Vagina (tissue), 2 donors: Measurements from ENCODE around the gene B4GALT6. TPM values are rescaled to one million over a fixed set of nuclear protein-coding genes. Genes with fewer than 3 reads are reported as not detected.

Experiments used
- DNase-seq, 2 donors: peaks; one replicate each; pipeline ENCODE4 v3.0.0-alpha.2; 2017; ENCODE audit errors: extremely low spot score in 2 of 2
- H3K27ac ChIP-seq: fragments of 200-600 bp; sonication (generic); one replicate; pipeline ENCODE4 v1.5.1; 2019
- H3K27me3 ChIP-seq: fragments of 200-600 bp; sonication (generic); one replicate; pipeline ENCODE4 v1.5.1; 2019
- H3K36me3 ChIP-seq, 2 donors: fragments of 200-600 bp; sonication (generic); one replicate each; pipeline ENCODE4 v1.5.1; 2017 to 2019
- H3K4me1 ChIP-seq: fragments of 200-600 bp; sonication (generic); one replicate; pipeline ENCODE4 v1.5.1; 2019
- H3K4me3 ChIP-seq, 2 donors: fragments of 200-600 bp; sonication (generic); 1 replicate in 1 of 2; 2 replicates in 1 of 2; pipeline ENCODE4 v1.5.1; 2016 to 2019
- H3K9me3 ChIP-seq: fragments of 200-600 bp; sonication (generic); one replicate; pipeline ENCODE4 v1.5.1; 2019
- CTCF ChIP-seq, 3 experiments: fragments of 450-650 bp in 2 of 3; fragments of 200-600 bp in 1 of 3; sonication (generic) in 1 of 3; IDR thresholded peaks; one replicate each; pipeline ENCODE4 v1.5.1; 2017 to 2019; ENCODE audit warnings: antibody characterized with exemption in 3 of 3, mild to moderate bottlenecking in 2 of 3, moderate library complexity in 2 of 3
- POLR2A ChIP-seq, 2 donors: fragments of 450-650 bp; IDR thresholded peaks; one replicate each; pipeline ENCODE4 v1.6.1; 2017; ENCODE audit warnings: antibody characterized with exemption in 2 of 2, mild to moderate bottlenecking in 2 of 2, moderate library complexity in 2 of 2
- POLR2AphosphoS5 ChIP-seq, 2 donors: sonication (generic); formaldehyde crosslinking; IDR thresholded peaks; one replicate each; pipeline ENCODE4 v1.9.0; 2017; ENCODE audit warnings: antibody characterized with exemption in 2 of 2, mild to moderate bottlenecking in 2 of 2, low read depth in 1 of 2; ENCODE audit not compliant: insufficient read depth in 1 of 2
- intact Hi-C: fragments of 100-400 bp; cut with DNase I; formaldehyde crosslinking; loops from one replicate; pipeline ENCODE4 v1.15.1; 2023
- total RNA-seq: library from RNA; depleted of rRNA; stranded (reverse); fragments of >200 nt; gene quantifications from one replicate; pipeline ENCODE4 v1.2.3, GENCODE V29; 2016

Gene B4GALT6
- total RNA-seq, 1 donor from 2014 or later, result 2.5 TPM

- Histone ChIP-seq H3K27ac (no peak overlapping the region), H3K27me3 (no peaks in the 10 kb centered on the region), H3K4me3 (no peak overlapping the region), H3K4me1 (peaks cover 9% of the 10 kb centered on the region), H3K36me3 (no peaks in the 10 kb centered on the region), H3K9me3 (no peaks in the 10 kb centered on the region)
- intact Hi-C loops, result no loop called here
- TF ChIP-seq CTCF (IDR thresholded peaks at IDR 0.05), result no peak
- no peak for TF ChIP-seq POLR2AphosphoS5 (IDR thresholded peaks at IDR 0.05; ENCODE audit: insufficient read depth in 1 of 2, low read depth in 1 of 2)
- TF ChIP-seq POLR2A (IDR thresholded peaks at IDR 0.05), result no peak
- no peak for DNase-seq
Observed at GRCh38 chr18:31669541-31669940, 14.8 kb downstream of the B4GALT6 start.

- TF ChIP-seq POLR2A (IDR thresholded peaks at IDR 0.05), result no peak
- no peak for TF ChIP-seq CTCF (IDR thresholded peaks at IDR 0.05)
- TF ChIP-seq POLR2AphosphoS5 (IDR thresholded peaks at IDR 0.05; ENCODE audit: insufficient read depth in 1 of 2, low read depth in 1 of 2), result no peak
- Histone ChIP-seq H3K27me3 (no peaks in the 10 kb centered on the region), H3K36me3 (no peaks in the 10 kb centered on the region), H3K27ac (no peak overlapping the region), H3K4me3 (no peak overlapping the region), H3K9me3 (no peaks in the 10 kb centered on the region), H3K4me1 (peaks cover 7% of the 10 kb centered on the region)
- DNase-seq, result no peak
- intact Hi-C loops, result no loop called here
Observed at GRCh38 chr18:31667185-31667584, 17.2 kb downstream of the B4GALT6 start.

GRCh38 chr18:31666055-31666454 lies 18.3 kb downstream of the B4GALT6 start:
- Histone ChIP-seq H3K9me3 (no peaks in the 10 kb centered on the region), H3K27me3 (no peaks in the 10 kb centered on the region), H3K27ac (no peak overlapping the region), H3K4me3 (no peak overlapping the region), H3K36me3 (no peaks in the 10 kb centered on the region), H3K4me1 (no peaks in the 10 kb centered on the region)
- TF ChIP-seq POLR2A (IDR thresholded peaks at IDR 0.05) (no peak), CTCF (IDR thresholded peaks at IDR 0.05) (no peak), POLR2AphosphoS5 (IDR thresholded peaks at IDR 0.05; ENCODE audit: insufficient read depth in 1 of 2, low read depth in 1 of 2) (no peak)
- intact Hi-C loops, result no loop called here
- DNase-seq, result no peak

GRCh38 chr18:31664101-31664500 lies 20.3 kb downstream of the B4GALT6 start:
- DNase-seq, result no peak
- H3K27ac ChIP-seq, result no peak overlapping the region
- H3K4me3 ChIP-seq, result no peak overlapping the region
- TF ChIP-seq CTCF (IDR thresholded peaks at IDR 0.05), result no peak
- no peak for TF ChIP-seq POLR2A (IDR thresholded peaks at IDR 0.05)
- TF ChIP-seq POLR2AphosphoS5 (IDR thresholded peaks at IDR 0.05; ENCODE audit: insufficient read depth in 1 of 2, low read depth in 1 of 2), result no peak
- intact Hi-C loops, result no loop called here
- no peaks in the 10 kb centered on the region for H3K36me3 ChIP-seq
- no peaks in the 10 kb centered on the region for H3K27me3 ChIP-seq
- no peaks in the 10 kb centered on the region for H3K9me3 ChIP-seq
- no peaks in the 10 kb centered on the region for H3K4me1 ChIP-seq

GRCh38 chr18:31661965-31662364 lies 22.4 kb downstream of the B4GALT6 start:
- Histone ChIP-seq H3K9me3 (no peaks in the 10 kb centered on the region), H3K4me1 (no peaks in the 10 kb centered on the region), H3K36me3 (no peaks in the 10 kb centered on the region), H3K27me3 (no peaks in the 10 kb centered on the region), H3K4me3 (no peak overlapping the region), H3K27ac (no peak overlapping the region)
- DNase-seq, result no peak
- TF ChIP-seq POLR2A (IDR thresholded peaks at IDR 0.05) (no peak), POLR2AphosphoS5 (IDR thresholded peaks at IDR 0.05; ENCODE audit: insufficient read depth in 1 of 2, low read depth in 1 of 2) (no peak), CTCF (IDR thresholded peaks at IDR 0.05) (no peak)
- intact Hi-C loops, result no loop called here
